Activated CD8-positive, alpha-beta T cell treated with anti-CD3 and anti-CD28 coated beads for 36 hours (primary cell): Measurements from ENCODE around the gene TASP1. TPM values are rescaled to one million over a fixed set of nuclear protein-coding genes. Genes with fewer than 3 reads are reported as not detected.

Experiments used
- ATAC-seq: fragments of 200-7000 bp; cut with Tn5 transposase; one replicate; pipeline ENCODE4 v1.10.0; 2021; ENCODE audit warnings: mild to moderate bottlenecking, moderate library complexity
- CTCF ChIA-PET: fragments of 350-600 bp; sonication (Branson Sonifier 250); formaldehyde crosslinking; loops from one replicate; lab custom pipeline; 2021; ENCODE audit warnings: antibody characterized with exemption; lab: Charles Lee
- POLR2A ChIA-PET: fragments of 350-600 bp; sonication (Branson Sonifier 250); formaldehyde crosslinking; loops from one replicate; lab custom pipeline; 2021; ENCODE audit warnings: antibody characterized with exemption; lab: Charles Lee
- DNase-seq: peaks from one replicate; pipeline ENCODE4 v3.0.0-alpha.2; 2020
- H3K27ac Mint-ChIP-seq: one replicate; pipeline ENCODE4 v1.8.0; 2021; ENCODE audit warnings: mild to moderate bottlenecking, mixed read lengths
- H3K27me3 Mint-ChIP-seq: one replicate; pipeline ENCODE4 v1.8.0; 2021; ENCODE audit warnings: mixed read lengths
- H3K36me3 Mint-ChIP-seq: one replicate; pipeline ENCODE4 v1.8.0; 2021; ENCODE audit warnings: low read depth, mixed read lengths
- H3K4me1 Mint-ChIP-seq: one replicate; pipeline ENCODE4 v1.8.0; 2021; ENCODE audit warnings: low read depth, mixed read lengths
- H3K4me3 Mint-ChIP-seq: one replicate; pipeline ENCODE4 v1.8.0; 2021; ENCODE audit warnings: mild to moderate bottlenecking, moderate library complexity, mixed read lengths
- H3K9me3 Mint-ChIP-seq: one replicate; pipeline ENCODE4 v1.8.0; 2021; ENCODE audit warnings: mixed read lengths
- CTCF ChIP-seq: fragments of 200-600 bp; IDR thresholded peaks from one replicate; pipeline ENCODE4 v1.8.0; 2022; ENCODE audit warnings: antibody characterized with exemption, mild to moderate bottlenecking
- intact Hi-C: fragments of 100-400 bp; cut with micrococcal nuclease; formaldehyde crosslinking; loops from one replicate; pipeline ENCODE4 v1.10.0; 2022
- total RNA-seq, 2 experiments: library from RNA; stranded (reverse); gene quantifications; one replicate each; pipeline ENCODE4 v1.2.3, GENCODE V29; 2021

Gene TASP1
- total RNA-seq, 2 experiments from 2014 or later = 8.7 to 8.8 TPM

DNA sequence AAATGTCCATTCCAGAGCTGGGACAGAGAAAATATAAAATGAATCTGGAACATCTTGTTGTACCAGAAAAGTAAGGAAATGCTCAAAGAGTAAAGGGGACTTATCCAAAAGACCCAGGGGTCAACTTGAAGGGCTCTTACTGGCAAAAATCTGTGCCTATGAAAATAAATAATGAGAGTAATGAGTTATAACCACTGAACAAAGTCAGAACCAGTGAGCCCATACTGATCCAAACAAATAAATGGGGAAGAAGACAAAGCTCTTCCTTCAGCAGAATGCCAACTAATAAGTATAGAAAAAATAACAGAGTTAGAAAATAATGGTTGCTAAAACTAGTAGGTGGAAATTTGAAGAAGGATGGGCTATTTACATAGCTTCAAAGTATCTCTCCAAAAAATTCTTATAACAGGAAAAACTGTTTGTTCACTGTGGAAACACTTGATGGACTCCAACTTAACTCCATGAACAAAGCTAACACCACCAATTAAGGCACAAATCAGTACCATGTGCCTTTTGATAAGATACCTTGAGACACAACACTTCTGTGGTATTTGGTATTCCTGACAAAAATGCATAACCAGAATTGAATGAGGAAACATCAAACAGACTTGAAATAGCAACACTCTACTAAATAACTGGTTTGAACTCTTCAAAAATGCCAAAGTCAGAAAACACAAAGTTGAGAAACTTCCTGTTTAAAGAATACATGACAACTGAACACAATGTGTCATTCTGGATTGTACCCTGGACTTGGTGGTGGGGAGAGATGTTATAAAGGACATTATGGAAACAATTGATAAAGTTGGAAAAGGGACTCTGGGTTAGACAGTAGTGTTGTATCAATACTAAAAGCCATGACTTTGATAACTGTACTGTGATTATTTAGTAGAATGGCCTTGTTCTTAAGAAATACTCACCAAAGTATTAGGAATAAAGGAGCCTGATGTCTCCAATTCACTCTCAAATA is 220.2 kb downstream of the TASP1 start:
- TF ChIP-seq CTCF = no peak
- H3K4me3 Mint-ChIP-seq = no peak overlapping the region
- peaks cover 22% of the 10 kb centered on the region for H3K36me3 Mint-ChIP-seq
- ChIA-PET POLR2A (interaction anchor here (0.5 kb wide), 1 partner anchor 10 kb away, joined by 3 read pairs; no protein-coding TSS in a partner anchor), CTCF (no interaction called here)
- H3K27me3 Mint-ChIP-seq = no peaks in the 10 kb centered on the region
- no peaks in the 10 kb centered on the region for H3K9me3 Mint-ChIP-seq
- no peak for DNase-seq
- no peak for ATAC-seq
- H3K4me1 Mint-ChIP-seq = no peaks in the 10 kb centered on the region
- H3K27ac Mint-ChIP-seq = no peak overlapping the region
- intact Hi-C loops = no loop called here

GRCh38 chr20:13416531-13416930 is 222.2 kb downstream of the TASP1 start:
- DNase-seq (no peak), ATAC-seq (no peak)
- POLR2A ChIA-PET = no interaction called here
- Mint-ChIP-seq H3K36me3 (peaks cover 25% of the 10 kb centered on the region), H3K4me3 (no peak overlapping the region), H3K9me3 (no peaks in the 10 kb centered on the region), H3K27ac (no peak overlapping the region), H3K4me1 (no peaks in the 10 kb centered on the region), H3K27me3 (no peaks in the 10 kb centered on the region)
- intact Hi-C loops = no loop called here
- no peak for TF ChIP-seq CTCF
- CTCF ChIA-PET = no interaction called here

GRCh38 chr20:13412806-13413445 is 225.8 kb downstream of the TASP1 start:
- CTCF ChIA-PET = no interaction called here

GRCh38 chr20:13404293-13404692 is 234.4 kb downstream of the TASP1 start:
- Mint-ChIP-seq H3K36me3 (peaks cover 4% of the 10 kb centered on the region), H3K27me3 (no peaks in the 10 kb centered on the region), H3K9me3 (no peaks in the 10 kb centered on the region), H3K4me3 (no peak overlapping the region), H3K4me1 (no peaks in the 10 kb centered on the region), H3K27ac (no peak overlapping the region)
- ChIA-PET POLR2A (no interaction called here), CTCF (no interaction called here)
- DNase-seq = no peak
- intact Hi-C loops = no loop called here
- no peak for TF ChIP-seq CTCF
- no peak for ATAC-seq

More at GRCh38 chr20:13412806-13413445, 225.8 kb downstream of the TASP1 start:
- ATAC-seq (no peak), DNase-seq (no peak)
- H3K27me3 Mint-ChIP-seq = no peaks in the 10 kb centered on the region
- intact Hi-C loops = no loop called here
- H3K4me3 Mint-ChIP-seq = no peak overlapping the region
- no peak overlapping the region for H3K27ac Mint-ChIP-seq
- peaks cover 1% of the 10 kb centered on the region for H3K9me3 Mint-ChIP-seq
- H3K36me3 Mint-ChIP-seq = peaks cover 19% of the 10 kb centered on the region
- POLR2A ChIA-PET = no interaction called here
- no peaks in the 10 kb centered on the region for H3K4me1 Mint-ChIP-seq
- TF ChIP-seq CTCF = no peak

GRCh38 chr20:13403453-13403852 is 235.3 kb downstream of the TASP1 start:
- intact Hi-C loops = no loop called here
- TF ChIP-seq CTCF = no peak
- no peaks in the 10 kb centered on the region for H3K9me3 Mint-ChIP-seq
- ChIA-PET CTCF (no interaction called here), POLR2A (no interaction called here)
- no peaks in the 10 kb centered on the region for H3K27me3 Mint-ChIP-seq
- no peak overlapping the region for H3K4me3 Mint-ChIP-seq
- no peak for ATAC-seq
- H3K4me1 Mint-ChIP-seq = no peaks in the 10 kb centered on the region
- no peak for DNase-seq
- H3K36me3 Mint-ChIP-seq = peaks cover 4% of the 10 kb centered on the region
- H3K27ac Mint-ChIP-seq = no peak overlapping the region
